Left ventricle myocardium superior (tissue), 1 donor: ENCODE results near the gene LACC1. TPM values are rescaled to one million over a fixed set of nuclear protein-coding genes. Genes with fewer than 3 reads are reported as not detected.

Experiments
- ATAC-seq: fragments of 200-7000 bp; cut with Tn5 transposase; one replicate; pipeline ENCODE4 v1.9.1; 2020; ENCODE audit warnings: mild to moderate bottlenecking, moderate library complexity
- DNase-seq: peaks from one replicate; pipeline ENCODE4 v3.0.0-alpha.2; 2020
- intact Hi-C: fragments of 100-400 bp; cut with micrococcal nuclease; formaldehyde crosslinking; loops from one replicate; pipeline ENCODE4 v1.11.0; 2022
- total RNA-seq: library from RNA; stranded (reverse); fragmentation: NEBNext Ultra II Directional; extraction: Animal tissue kit (Norgen Biotek cat#: 25700); gene quantifications from one replicate; pipeline ENCODE4 v1.2.1, GENCODE V29; 2021
- donor health status: DM: no; HTN: yes; CAD: no; lungs with severe emphysema.

The LACC1 gene
- total RNA-seq, 1 donor from 2014 or later, result 3.9 TPM

GRCh38 chr13:43880926-43881325, 1.2 kb downstream of the LACC1 start:
- intact Hi-C loops, result no loop called here
- ATAC-seq (no peak), DNase-seq (no peak)

GRCh38 chr13:43881580-43881979, 1.9 kb downstream of the LACC1 start:
- DNase-seq, result no peak
- no peak for ATAC-seq
- intact Hi-C loops, result no loop called here

DNA sequence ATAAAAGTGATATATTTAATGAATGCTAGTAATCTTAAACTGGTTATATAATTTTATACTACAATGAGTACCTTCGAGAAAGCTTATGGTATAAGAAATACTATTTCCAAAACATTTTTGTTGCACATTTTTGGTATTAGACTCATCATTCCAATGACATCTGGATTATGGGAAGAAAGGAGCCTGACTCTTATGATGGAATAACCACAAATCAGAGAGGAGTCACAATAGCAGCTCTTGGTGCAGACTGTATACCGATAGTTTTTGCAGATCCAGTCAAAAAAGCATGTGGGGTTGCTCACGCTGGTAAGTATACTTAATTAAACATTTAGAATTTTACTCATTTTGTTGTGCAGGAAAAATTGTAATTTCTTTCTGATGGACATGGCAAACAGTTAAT, 3.9 kb downstream of the LACC1 start:
- ATAC-seq, result no peak
- intact Hi-C loops, result no loop called here
- no peak for DNase-seq

DNA sequence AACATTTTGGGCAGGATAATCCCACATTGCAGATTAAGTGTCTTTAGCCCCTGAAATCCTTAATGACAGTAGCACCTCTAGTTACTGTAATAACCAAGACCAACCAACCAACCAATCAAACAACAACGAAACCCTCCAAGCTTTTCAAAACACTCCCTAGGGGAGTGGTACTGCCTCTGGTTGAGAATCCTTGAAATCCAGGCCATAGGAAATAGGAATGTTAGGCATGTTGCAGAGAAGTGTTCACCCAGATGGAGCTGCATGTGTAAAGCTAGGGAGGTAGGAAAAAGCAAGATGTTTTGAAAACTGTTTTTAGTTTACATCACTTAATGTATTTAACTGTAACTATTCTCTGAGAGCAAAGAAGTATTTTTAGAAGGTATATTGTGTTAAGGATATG, 4.5 kb downstream of the LACC1 start:
- no peak for DNase-seq
- intact Hi-C loops, result no loop called here
- ATAC-seq, result no peak

GRCh38 chr13:43894438-43894837, 14.7 kb downstream of the LACC1 start:
- ATAC-seq (no peak), DNase-seq (no peak)
- intact Hi-C loops, result no loop called here

GRCh38 chr13:43895940-43896339, 16.2 kb downstream of the LACC1 start:
- no peak for ATAC-seq
- intact Hi-C loops, result no loop called here
- no peak for DNase-seq

DNA sequence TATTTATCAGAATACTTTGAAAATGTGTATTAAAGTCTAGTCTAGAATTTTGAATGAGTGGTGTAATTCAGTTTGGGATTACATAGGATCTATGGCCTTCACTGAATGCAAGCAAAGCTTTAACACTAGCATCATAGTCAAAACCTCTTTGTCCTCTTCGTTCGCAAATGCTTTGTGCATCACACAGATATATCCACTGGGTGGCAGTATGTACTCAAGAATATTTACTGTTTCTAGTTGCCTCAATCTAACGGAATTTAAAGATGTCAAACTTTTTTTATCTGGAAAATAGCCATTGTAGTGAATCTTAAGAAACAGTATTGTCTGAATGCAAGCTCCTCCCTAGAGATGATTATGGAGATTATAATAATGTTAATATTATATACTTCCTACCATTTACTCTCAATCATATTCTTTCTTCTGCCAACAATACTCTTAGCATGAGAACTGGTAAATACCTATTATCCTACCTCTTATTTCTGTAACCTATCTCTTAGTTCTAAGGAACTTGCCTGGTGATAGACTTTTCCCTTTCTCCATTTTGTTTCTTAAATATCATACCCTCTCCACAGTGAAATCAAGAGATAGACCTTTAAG, 25.8 kb downstream of the LACC1 start:
- ATAC-seq (peak; percentile 65), DNase-seq (no peak)
- intact Hi-C loops, result loop anchor here (10.0 kb wide), 2 partner anchors 139 to 569 kb away; no protein-coding TSS in a partner anchor

DNA sequence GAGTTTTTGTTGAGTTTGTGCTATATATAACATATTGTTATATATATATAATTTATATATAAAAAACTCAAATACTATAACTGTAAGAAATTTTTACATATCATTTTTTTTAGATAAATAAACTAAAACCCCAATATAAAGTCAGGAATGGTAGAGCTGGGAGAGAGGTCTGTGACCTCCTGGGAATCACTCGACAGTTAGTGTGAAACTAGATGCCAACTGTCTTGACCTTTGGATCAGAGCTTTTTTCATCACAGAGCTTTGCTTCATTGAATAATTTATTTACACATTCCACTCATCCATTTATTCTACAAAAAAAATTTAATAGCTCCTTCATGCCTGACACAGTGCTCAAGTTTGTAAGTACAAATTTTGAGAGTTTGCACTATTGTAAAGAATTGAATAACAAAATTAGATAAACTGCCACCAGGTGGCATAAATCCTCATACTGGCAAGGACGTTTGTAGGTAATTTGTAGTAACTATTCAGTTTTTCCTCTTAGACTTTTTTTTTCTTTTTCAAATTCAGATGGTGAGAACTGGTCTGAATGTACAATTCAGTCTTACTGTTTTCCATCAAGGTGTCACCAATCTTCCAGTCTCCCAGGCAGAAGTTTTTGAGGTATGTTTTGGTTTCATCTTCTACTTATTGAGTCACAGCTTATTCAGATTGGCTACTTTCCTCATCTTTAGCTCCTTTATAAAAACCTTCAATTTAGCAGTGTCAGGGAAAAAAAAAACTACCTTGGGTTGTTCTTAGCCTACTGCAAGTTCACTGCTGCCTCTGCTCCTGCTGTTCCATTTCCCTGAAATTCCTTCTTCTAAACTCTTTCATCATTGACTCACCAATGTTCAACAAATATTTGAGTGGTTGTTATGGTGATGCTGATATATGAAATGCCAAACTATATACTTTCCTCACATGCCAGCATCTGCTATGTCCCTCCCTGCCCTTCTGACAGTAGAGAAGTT, 28.7 kb downstream of the LACC1 start:
- DNase-seq, result no peak
- ATAC-seq, result peak; percentile 27
- intact Hi-C loops, result loop anchor here (2.0 to 10.0 kb wide), 3 partner anchors 136 to 566 kb away; no protein-coding TSS in a partner anchor

- no peak for DNase-seq
- no peak for ATAC-seq
- intact Hi-C loops, result no loop called here
These were observed 31.2 kb downstream of the LACC1 start for GRCh38 chr13:43910856-43911255.

DNA sequence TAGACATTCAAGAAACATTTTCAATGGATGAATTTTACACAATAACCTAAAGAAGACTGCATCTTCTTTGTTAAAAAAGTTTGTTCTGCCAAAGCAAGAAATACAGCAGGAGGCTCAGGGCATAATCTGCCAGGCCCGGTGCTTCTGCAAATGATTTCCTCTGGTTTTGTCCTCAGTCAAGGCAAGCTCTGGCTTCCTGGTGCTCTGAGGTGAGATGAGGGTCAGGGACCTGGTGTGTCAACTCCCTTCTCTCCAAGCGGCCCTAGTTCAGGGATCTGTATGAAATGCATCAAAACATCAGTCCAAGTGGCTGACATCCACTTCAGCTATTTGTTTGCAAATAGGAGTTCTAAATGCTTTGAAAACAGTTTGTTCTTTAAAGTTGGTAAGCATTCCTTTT, 31.6 kb downstream of the LACC1 start:
- peak; percentile 29 for ATAC-seq
- DNase-seq, result no peak
- intact Hi-C loops, result no loop called here

GRCh38 chr13:43911871-43912270, 32.2 kb downstream of the LACC1 start:
- ATAC-seq (peak; percentile 70), DNase-seq (no peak)
- intact Hi-C loops, result no loop called here

DNA sequence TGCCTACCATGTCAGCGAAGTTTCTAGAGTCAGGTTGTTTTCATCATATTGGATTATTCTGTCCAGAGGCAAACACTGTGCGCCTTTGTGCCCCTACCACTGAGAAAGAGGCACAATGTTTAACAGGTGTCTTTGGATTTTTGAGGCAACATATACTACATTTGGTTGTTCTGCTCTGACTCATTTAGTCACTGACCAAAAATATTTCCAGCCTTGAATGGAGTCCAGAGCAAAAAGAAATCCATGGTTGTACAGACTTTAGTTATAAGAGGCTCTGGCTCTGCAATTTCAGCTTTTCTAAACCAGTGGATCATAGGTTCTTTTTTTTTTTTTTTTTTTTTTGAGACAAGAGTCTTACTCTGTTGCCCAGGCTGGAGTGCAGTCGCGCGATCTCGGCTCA, 35.7 kb downstream of the LACC1 start:
- intact Hi-C loops, result no loop called here

GRCh38 chr13:43916828-43917227, 37.1 kb downstream of the LACC1 start:
- intact Hi-C loops, result no loop called here
- ATAC-seq (no peak), DNase-seq (no peak)

More for the DNA sequence above, 35.7 kb downstream of the LACC1 start:
- DNase-seq, result no peak
- ATAC-seq, result no peak

DNA sequence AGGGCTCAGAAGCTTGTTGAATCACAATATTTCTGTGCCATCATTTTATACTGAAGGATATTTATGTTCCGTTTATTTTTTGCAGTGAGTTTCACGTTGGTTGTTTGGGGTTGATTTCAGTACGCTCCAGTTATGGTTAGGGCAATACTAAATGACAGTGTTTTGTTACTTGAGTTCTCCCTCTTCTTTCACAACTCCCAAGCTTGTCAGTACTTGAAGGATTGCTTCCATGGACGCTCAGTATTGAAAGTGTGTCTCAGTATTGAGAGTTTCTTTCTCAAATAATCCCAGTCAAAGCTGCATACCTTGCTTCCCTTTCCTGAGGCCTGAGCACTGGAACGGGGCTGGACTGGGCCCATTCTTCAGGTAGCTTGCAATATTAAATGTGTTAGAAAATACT, 38.9 kb downstream of the LACC1 start:
- ATAC-seq (no peak), DNase-seq (no peak)
- intact Hi-C loops, result no loop called here

- DNase-seq, result no peak
- no peak for ATAC-seq
- intact Hi-C loops, result no loop called here
These were observed 41.4 kb downstream of the LACC1 start for GRCh38 chr13:43920965-43921674.

DNA sequence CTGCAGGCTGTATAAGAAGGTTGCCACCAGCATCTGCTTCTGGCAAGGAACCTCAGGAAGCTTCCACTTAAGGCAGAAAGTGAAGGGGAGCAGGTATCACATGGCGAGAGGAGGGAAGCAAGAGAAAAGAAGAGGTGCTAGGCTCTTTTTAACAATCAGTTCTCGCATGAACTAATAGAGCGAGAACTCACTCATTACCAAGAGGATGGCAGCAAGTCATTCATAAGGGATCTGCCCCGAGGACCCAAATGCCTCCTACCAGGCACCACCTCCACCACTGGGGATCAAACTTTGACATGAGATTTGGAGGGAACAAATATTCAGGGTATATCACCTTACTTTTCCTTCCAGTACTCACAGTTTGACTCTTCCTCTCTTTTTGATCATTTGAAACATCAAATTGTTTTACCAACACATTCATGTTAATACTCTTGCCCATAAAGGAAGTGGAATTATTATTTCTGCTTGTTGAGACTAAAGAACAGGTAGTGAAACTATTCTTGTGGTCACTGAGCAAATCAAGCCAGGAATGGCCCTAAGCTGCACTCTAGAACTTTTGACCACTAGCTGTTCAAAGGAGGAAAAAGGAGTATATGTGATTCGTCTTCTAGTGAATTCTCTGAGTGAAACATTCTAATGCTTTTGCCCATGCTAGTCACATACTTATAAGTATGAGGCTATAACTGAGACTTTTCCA, 45.0 kb downstream of the LACC1 start:
- intact Hi-C loops, result no loop called here
- DNase-seq (no peak), ATAC-seq (no peak)

DNA sequence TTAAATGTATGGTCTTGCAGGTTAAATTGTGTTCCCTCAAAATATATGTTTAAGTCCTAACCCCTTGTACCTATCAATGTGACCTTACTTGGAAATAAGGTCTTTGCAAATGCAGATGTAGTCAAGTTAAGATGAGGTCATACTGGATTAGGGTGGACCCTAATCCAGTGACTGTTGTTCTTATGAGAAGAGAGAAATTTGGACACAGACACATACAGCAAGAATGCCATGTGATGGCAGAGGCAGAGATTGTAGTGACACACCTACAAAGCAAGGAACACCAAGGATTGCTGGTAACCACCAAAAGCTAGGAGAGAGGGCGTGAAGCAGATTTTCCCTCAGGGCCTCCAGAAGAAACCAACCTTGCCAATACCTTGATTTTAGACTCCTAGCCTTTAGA, 50.2 kb downstream of the LACC1 start:
- ATAC-seq, result no peak
- intact Hi-C loops, result no loop called here
- no peak for DNase-seq

DNA sequence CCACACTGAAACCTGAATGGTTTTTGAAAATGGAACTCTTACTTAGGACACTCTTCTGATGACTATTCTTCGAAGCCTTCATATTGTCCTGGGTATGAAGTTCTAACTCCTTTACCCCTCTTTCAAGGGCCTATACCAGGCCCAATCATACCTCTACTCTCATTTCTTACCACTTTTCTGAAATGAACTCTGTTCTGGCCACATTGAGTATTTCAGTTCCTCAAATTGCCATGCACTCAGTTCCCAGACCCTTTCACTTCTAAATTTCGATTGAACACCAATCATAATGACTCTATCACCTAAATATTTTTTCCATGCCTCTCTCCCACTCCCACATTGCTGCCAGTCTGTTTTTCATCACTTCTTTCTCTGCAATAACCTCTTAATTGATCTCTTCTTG, 53.7 kb downstream of the LACC1 start:
- intact Hi-C loops, result no loop called here
- DNase-seq (no peak), ATAC-seq (no peak)

DNA sequence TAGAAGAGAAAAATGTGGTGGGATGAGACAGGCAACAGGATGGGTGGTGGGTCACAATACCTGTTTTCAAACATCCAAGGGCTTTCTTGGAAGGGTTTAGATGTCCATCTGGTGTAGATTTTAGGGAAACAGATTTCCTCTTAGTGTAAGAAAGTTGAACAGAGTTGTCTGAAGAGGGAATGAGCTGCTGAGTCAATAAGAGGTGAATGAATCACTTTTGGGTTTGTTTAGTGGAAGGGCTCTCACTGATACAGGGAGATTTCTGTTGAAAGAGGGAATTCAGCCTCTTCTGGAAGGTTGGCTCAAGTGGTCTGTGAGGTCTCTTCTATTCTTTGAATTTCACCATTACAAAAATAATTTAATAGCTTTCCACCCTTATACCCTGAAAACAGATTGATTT, 54.6 kb downstream of the LACC1 start:
- DNase-seq (no peak), ATAC-seq (no peak)
- intact Hi-C loops, result no loop called here
